Adrenal gland (tissue), 5 donors: ENCODE data around the gene OGDH.

ENCODE experiments used
- POLR2A ChIP-seq, 2 donors: fragments of 450-650 bp; IDR thresholded peaks; one replicate each; pipeline ENCODE4 v1.6.1; 2017; ENCODE audit warnings: antibody characterized with exemption in 2 of 2, mild to moderate bottlenecking in 2 of 2, moderate library complexity in 1 of 2
- TF ChIP-seq, protein P1 (sequence below), 6 experiments: fragments of 450-650 bp in 4 of 6; fragments of 200-600 bp in 2 of 6; sonication (generic) in 1 of 6; IDR thresholded peaks; 1 replicate in 5 of 6; 2 replicates in 1 of 6; pipeline versions ENCODE4 v1.5.1 to v1.8.0; 2016 to 2021; ENCODE audit warnings: antibody characterized with exemption in 6 of 6, mild to moderate bottlenecking in 2 of 6, moderate library complexity in 1 of 6
- donor health status: DM: no; HTN: no; CAD: no.

DNA sequence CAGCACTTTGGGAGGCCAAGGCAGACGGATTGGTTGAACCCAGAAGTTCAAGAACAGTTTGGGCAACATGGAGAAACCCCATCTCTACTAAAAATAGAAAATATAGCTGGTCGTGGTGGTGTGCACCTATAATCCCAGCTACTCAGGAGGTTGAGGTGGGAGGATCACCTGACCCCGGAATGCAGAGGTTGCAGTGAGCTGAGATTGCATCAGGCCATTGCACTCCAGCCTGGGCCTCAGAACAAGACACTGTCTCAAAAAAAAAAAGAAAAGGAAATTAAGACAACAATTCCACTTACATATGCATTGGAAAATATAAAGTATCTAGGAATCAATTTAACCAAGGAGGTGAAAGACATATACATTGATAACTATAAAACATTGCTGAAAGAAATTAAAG lies 7.2 kb upstream of the OGDH start:
- TF ChIP-seq, protein P1, sequence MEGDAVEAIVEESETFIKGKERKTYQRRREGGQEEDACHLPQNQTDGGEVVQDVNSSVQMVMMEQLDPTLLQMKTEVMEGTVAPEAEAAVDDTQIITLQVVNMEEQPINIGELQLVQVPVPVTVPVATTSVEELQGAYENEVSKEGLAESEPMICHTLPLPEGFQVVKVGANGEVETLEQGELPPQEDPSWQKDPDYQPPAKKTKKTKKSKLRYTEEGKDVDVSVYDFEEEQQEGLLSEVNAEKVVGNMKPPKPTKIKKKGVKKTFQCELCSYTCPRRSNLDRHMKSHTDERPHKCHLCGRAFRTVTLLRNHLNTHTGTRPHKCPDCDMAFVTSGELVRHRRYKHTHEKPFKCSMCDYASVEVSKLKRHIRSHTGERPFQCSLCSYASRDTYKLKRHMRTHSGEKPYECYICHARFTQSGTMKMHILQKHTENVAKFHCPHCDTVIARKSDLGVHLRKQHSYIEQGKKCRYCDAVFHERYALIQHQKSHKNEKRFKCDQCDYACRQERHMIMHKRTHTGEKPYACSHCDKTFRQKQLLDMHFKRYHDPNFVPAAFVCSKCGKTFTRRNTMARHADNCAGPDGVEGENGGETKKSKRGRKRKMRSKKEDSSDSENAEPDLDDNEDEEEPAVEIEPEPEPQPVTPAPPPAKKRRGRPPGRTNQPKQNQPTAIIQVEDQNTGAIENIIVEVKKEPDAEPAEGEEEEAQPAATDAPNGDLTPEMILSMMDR (IDR thresholded peaks at IDR 0.05), result no peak
- no peak for TF ChIP-seq POLR2A (IDR thresholded peaks at IDR 0.05)
